ENCODE data around the gene TLDC2. TPM values are rescaled to one million over a fixed set of nuclear protein-coding genes. Genes with fewer than 3 reads are reported as not detected.

The TLDC2 gene
- total and polyA plus RNA-seq, 12 donors, result 0.10 to 0.33 (median 0.26) TPM; not detected in 8

DNA sequence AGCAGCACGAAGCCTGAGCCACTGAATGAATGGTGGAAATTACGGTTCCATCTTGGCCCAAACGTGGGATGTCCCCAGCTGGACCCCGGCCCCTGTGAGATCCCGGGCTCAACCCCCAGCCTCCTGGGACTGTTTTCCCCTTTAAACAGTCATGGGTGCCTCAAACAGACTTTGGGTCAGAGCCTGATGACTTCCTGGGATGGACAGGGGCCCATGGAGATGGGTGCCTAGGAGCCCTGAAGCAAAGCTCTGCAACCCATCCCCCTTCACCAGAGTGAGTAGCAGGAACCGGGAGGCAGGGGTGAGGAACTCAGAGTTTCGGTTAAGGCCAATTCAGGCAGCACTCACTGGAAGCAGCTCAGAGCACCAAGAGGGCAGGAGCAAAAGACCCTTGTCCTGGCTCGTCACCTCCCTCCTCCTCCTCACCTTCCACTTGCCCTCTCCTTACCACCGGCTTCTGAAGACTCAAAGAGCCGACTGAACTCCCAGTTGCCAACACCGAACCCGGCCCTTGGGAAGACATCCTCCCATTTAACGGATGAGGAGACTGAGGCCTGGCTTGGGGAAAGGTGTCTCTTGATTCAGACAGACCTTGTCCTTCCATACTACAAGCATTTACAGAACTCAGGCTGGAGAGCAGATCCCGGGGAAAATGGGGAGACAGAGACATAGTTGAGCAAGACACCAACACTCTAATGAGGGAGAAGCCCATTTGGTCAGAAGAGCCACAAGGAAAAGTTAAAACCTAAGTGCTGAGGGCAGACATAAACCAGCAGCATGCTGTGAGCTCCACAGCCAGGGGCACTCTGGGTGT lies 14.9 kb upstream of the TLDC2 start:
- H3K27me3 ChIP-seq, result no peaks in the 10 kb centered on the region
- DNase-seq, result peak in 3 of 7 donors; percentile 25 to 35 (median 28)
- peak overlapping the region; percentile 75 to 96 (median 91) for H3K27ac ChIP-seq
- WGBS, 4 donors, result 33 to 42% (median 39%) methylated on average over 10 to 14 of the region's 14 CpGs
- no peaks in the 10 kb centered on the region for H3K9me3 ChIP-seq (replicated peaks in 1 of 3)
- H3K4me3 ChIP-seq, result peak overlapping the region in 2 of 4 donors; percentile 7 to 95
- intact Hi-C loops (cut with DNase I), result loop anchor here in 1 of 2 donors (10.0 kb wide), 1 partner anchor 46 kb away; no protein-coding TSS in a partner anchor
- TF ChIP-seq, protein P1, sequence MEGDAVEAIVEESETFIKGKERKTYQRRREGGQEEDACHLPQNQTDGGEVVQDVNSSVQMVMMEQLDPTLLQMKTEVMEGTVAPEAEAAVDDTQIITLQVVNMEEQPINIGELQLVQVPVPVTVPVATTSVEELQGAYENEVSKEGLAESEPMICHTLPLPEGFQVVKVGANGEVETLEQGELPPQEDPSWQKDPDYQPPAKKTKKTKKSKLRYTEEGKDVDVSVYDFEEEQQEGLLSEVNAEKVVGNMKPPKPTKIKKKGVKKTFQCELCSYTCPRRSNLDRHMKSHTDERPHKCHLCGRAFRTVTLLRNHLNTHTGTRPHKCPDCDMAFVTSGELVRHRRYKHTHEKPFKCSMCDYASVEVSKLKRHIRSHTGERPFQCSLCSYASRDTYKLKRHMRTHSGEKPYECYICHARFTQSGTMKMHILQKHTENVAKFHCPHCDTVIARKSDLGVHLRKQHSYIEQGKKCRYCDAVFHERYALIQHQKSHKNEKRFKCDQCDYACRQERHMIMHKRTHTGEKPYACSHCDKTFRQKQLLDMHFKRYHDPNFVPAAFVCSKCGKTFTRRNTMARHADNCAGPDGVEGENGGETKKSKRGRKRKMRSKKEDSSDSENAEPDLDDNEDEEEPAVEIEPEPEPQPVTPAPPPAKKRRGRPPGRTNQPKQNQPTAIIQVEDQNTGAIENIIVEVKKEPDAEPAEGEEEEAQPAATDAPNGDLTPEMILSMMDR (IDR thresholded peaks at IDR 0.05), result no peak
- no peak for TF ChIP-seq POLR2A (IDR thresholded peaks at IDR 0.05)
- no peaks in the 10 kb centered on the region for H3K36me3 ChIP-seq (replicated peaks in 1 of 2)
- H3K4me1 ChIP-seq (replicated peaks in 1 of 2), result peaks cover 60 to 61% of the 10 kb centered on the region in 2 donors

DNA sequence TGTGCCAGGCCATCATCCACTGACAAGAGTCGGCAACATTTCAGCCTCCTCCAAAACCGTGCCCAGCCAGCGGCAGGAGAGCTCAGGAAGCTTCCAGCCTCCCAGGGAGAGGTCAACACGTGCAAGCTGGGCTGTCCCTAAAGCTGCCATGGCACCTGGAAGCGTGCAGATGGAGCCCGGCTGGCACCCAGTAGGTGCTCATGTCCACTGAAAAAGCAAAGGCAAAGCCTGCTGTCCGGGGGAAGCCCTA lies 14.4 kb upstream of the TLDC2 start:
- Histone ChIP-seq H3K27ac (peak overlapping the region; percentile 75 to 96 (median 91)), H3K36me3 (replicated peaks in 1 of 2) (no peaks in the 10 kb centered on the region), H3K4me3 (peak overlapping the region in 2 of 4 donors; percentile 7 to 95), H3K4me1 (replicated peaks in 1 of 2) (peaks cover 56% of the 10 kb centered on the region in 2 donors), H3K27me3 (no peaks in the 10 kb centered on the region), H3K9me3 (replicated peaks in 1 of 3) (no peaks in the 10 kb centered on the region)
- 14 to 24% (median 17%) methylated on average over 1 to 7 of the region's 7 CpGs; no CpG with 5 or more reads in 1 of the 4 donors for WGBS, 4 donors
- peak in 6 of 7 donors; percentile 51 to 76 (median 61) for DNase-seq
- intact Hi-C loops (cut with DNase I), result loop anchor here in 1 of 2 donors (10.0 kb wide), 1 partner anchor 47 kb away; no protein-coding TSS in a partner anchor
- TF ChIP-seq POLR2A (IDR thresholded peaks at IDR 0.05), result no peak
- TF ChIP-seq, protein P1 (IDR thresholded peaks at IDR 0.05), result no peak

DNA sequence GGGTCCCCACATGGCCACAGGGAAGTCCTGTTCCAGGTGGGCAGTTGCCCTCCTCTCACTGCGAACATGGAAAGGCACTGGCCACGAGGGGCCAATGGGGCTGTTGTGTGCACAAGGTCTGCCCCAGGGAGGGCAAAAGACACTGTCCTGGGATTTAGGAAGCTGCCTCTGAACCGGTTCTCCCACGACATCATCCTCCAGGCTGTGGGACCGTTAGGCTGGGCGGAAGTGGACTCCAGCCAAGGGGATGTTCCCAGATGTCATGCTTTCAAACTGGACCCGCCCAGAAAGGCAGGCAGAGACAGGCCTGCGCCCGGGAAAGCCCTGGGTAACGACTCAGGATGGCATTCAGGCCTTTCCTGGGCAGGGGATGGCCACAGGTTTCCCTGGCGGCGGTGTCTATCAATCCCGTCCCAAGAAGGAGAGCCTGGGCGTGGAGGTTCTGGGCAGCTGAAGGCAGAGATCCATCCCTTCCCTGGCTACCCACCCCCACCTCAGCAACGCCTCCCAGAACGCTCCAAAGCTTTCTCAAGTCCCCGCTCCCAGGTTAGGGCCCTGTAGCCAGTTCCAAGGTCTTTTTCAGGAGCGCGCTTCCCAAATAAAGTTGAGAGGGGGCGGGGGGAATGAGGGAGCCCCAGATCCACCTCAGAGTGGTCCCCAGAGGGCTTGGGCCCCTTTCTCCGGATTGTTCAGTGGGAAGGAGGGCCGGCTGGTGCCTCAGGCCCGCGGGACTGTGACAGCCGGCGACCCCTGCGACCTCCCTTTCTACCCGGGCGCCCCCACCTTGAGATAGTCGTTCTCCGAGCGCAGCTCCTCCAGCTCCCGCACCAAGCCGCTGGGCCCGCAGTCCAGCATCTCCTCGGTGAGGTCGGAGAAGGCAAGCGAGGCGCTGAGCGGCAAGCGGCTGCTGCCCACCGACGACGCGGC lies 13.8 kb upstream of the TLDC2 start:
- no peaks in the 10 kb centered on the region for H3K9me3 ChIP-seq (replicated peaks in 1 of 3)
- peaks cover 54 to 56% of the 10 kb centered on the region in 2 donors for H3K4me1 ChIP-seq (replicated peaks in 1 of 2)
- peak; percentile 59 to 94 for TF ChIP-seq POLR2A (IDR thresholded peaks at IDR 0.05)
- TF ChIP-seq, protein P1 (IDR thresholded peaks at IDR 0.05), result no peak
- H3K27me3 ChIP-seq, result no peaks in the 10 kb centered on the region
- H3K4me3 ChIP-seq, result peak overlapping the region; percentile 7 to 95 (median 30)
- peak overlapping the region; percentile 75 to 96 (median 91) for H3K27ac ChIP-seq
- peak; percentile 89 to 97 (median 95) for DNase-seq
- no peaks in the 10 kb centered on the region for H3K36me3 ChIP-seq (replicated peaks in 1 of 2)
- intact Hi-C loops (cut with DNase I), result loop anchor here in 1 of 2 donors (10.0 kb wide), 1 partner anchor 47 kb away; no protein-coding TSS in a partner anchor
- WGBS, 4 donors, result 7 to 15% (median 10%) methylated on average over 11 to 45 of the region's 45 CpGs
